NCI-H187 (cell line): ENCODE measurements around the gene FOXP1.

Experiments used
- DNase-seq, 2 experiments: peaks; one replicate each; lab custom pipeline; 2025; lab: John Stamatoyannopoulos, UW

FOXP1 gene

GRCh38 chr3:71146673-71147072 is 436.9 kb downstream of the FOXP1 start:
- DNase-seq, result no peak

GRCh38 chr3:71145954-71146353 is 437.6 kb downstream of the FOXP1 start:
- DNase-seq, result no peak

GRCh38 chr3:71144525-71145253 is 438.8 kb downstream of the FOXP1 start:
- no peak for DNase-seq

- no peak for DNase-seq
Measured at GRCh38 chr3:71143493-71143892, 440.0 kb downstream of the FOXP1 start.

GRCh38 chr3:71142441-71143161 is 440.9 kb downstream of the FOXP1 start:
- DNase-seq, result no peak

- no peak for DNase-seq
Measured at GRCh38 chr3:71140477-71140876, 443.1 kb downstream of the FOXP1 start.

- DNase-seq, result no peak
Measured at GRCh38 chr3:71139496-71139895, 444.0 kb downstream of the FOXP1 start.

GRCh38 chr3:71138410-71138809 is 445.1 kb downstream of the FOXP1 start:
- DNase-seq, result no peak

GRCh38 chr3:71136276-71136675 is 447.3 kb downstream of the FOXP1 start:
- DNase-seq, result no peak

GRCh38 chr3:71135373-71136088 is 448.0 kb downstream of the FOXP1 start:
- DNase-seq, result no peak

- DNase-seq, result no peak
Measured at GRCh38 chr3:71134521-71134920, 449.0 kb downstream of the FOXP1 start.

GRCh38 chr3:71133865-71134264 is 449.7 kb downstream of the FOXP1 start:
- no peak for DNase-seq

- DNase-seq, result no peak
Measured at GRCh38 chr3:71132995-71133730, 450.4 kb downstream of the FOXP1 start.

- no peak for DNase-seq
Measured at GRCh38 chr3:71131375-71132314, 451.9 kb downstream of the FOXP1 start.

GRCh38 chr3:71130471-71131374 is 452.8 kb downstream of the FOXP1 start:
- DNase-seq, result no peak

GRCh38 chr3:71129611-71130431 is 453.7 kb downstream of the FOXP1 start:
- no peak for DNase-seq

GRCh38 chr3:71128961-71129360 is 454.6 kb downstream of the FOXP1 start:
- no peak for DNase-seq

- no peak for DNase-seq
Measured at GRCh38 chr3:71127844-71128243, 455.7 kb downstream of the FOXP1 start.
